H1 (cell line): ENCODE data around the gene NT5DC1. TPM values are rescaled to one million over a fixed set of nuclear protein-coding genes. Genes with fewer than 3 reads are reported as not detected.

Experiments used
- CTCF ChIA-PET: fragments of 300-600 bp; sonication (Branson Sonifier 250); formaldehyde crosslinking; loops from one replicate; lab custom pipeline; 2021; ENCODE audit not compliant: partially characterized antibody; lab: Charles Lee
- POLR2A ChIA-PET: fragments of 300-600 bp; sonication (Branson Sonifier 250); formaldehyde crosslinking; loops from one replicate; lab custom pipeline; 2021; ENCODE audit warnings: inconsistent platforms; ENCODE audit not compliant: partially characterized antibody; lab: Charles Lee
- DNase-seq, 2 experiments: peaks; one replicate each; pipeline versions ENCODE4 v3.0.0 to v3.0.0-alpha.2; 2010 to 2022; ENCODE audit warnings: low spot score in 2 of 2, low read depth in 1 of 2, mixed read lengths in 1 of 2
- FAIRE-seq: peaks from 2 replicates; lab custom pipeline; 2011; peaks lifted over from hg19 to GRCh38; lab: Jason Lieb, UNC
- H2AFZ ChIP-seq: 2 replicates; pipeline ENCODE4 v1.8.1; 2012; ENCODE audit warnings: low read length, inconsistent platforms
- H2AK5ac ChIP-seq: 2 replicates; pipeline ENCODE4 v1.6.1; 2013; ENCODE audit warnings: low read depth, low read length
- H2BK120ac ChIP-seq: replicated peaks from 2 replicates; pipeline ENCODE3; 2013; ENCODE audit warnings: low read depth, low read length, inconsistent platforms
- H2BK12ac ChIP-seq: 2 replicates; pipeline ENCODE4 v1.6.1; 2013; ENCODE audit warnings: low read depth, low read length
- H2BK15ac ChIP-seq: 2 replicates; pipeline ENCODE4 v1.6.1; 2013; ENCODE audit warnings: low read length
- H2BK20ac ChIP-seq: 2 replicates; pipeline ENCODE4 v1.6.1; 2013; ENCODE audit warnings: low read length
- H2BK5ac ChIP-seq: 2 replicates; pipeline ENCODE4 v1.6.1; 2013; ENCODE audit warnings: low read depth, low read length
- H3K14ac ChIP-seq: 2 replicates; pipeline ENCODE4 v1.6.1; 2013; ENCODE audit warnings: inconsistent platforms; ENCODE audit not compliant: insufficient read length
- H3K18ac ChIP-seq: 2 replicates; pipeline ENCODE4 v1.6.1; 2013; ENCODE audit warnings: low read length; ENCODE audit errors: extremely low read depth
- H3K23ac ChIP-seq: 2 replicates; pipeline ENCODE4 v1.6.1; 2013; ENCODE audit warnings: inconsistent platforms; ENCODE audit not compliant: insufficient read length
- H3K23me2 ChIP-seq: 2 replicates; pipeline ENCODE4 v1.6.1; 2013; ENCODE audit warnings: low read depth, low read length
- H3K27ac ChIP-seq: 2 replicates; pipeline ENCODE4 v1.6.1; 2011; ENCODE audit warnings: low read depth, low read length, inconsistent platforms
- H3K27me3 ChIP-seq, 4 experiments: replicated peaks in 1 of 4; 1 replicate in 1 of 4; 2 replicates in 3 of 4; pipeline versions ENCODE4 v1.6.1 to v1.8.1; 2011 to 2013; ENCODE audit warnings: low read length in 3 of 4, mild to moderate bottlenecking in 3 of 4, inconsistent platforms in 2 of 4, mixed read lengths in 2 of 4, moderate library complexity in 1 of 4; ENCODE audit not compliant: control insufficient read depth in 3 of 4, insufficient read depth in 3 of 4; ENCODE audit errors: extremely low read depth in 1 of 4
- H3K36me3 ChIP-seq, 4 experiments: 2 replicates each; pipeline versions ENCODE4 v1.6.1 to v1.8.1; 2011 to 2013; ENCODE audit warnings: mild to moderate bottlenecking in 4 of 4, low read length in 3 of 4, moderate library complexity in 2 of 4, control low read depth in 1 of 4, inconsistent platforms in 1 of 4; ENCODE audit not compliant: insufficient read depth in 4 of 4, control insufficient read depth in 2 of 4
- H3K4ac ChIP-seq: replicated peaks from 2 replicates; pipeline ENCODE3; 2013; ENCODE audit warnings: low read length, low read depth, mixed read lengths, inconsistent platforms; ENCODE audit not compliant: insufficient read length
- H3K4me1 ChIP-seq, 4 experiments: replicated peaks in 1 of 4; 1 replicate in 1 of 4; 2 replicates in 3 of 4; pipeline versions ENCODE4 v1.6.1 to v1.8.1; 2011 to 2013; ENCODE audit warnings: low read length in 3 of 4, inconsistent platforms in 2 of 4, mixed read lengths in 1 of 4; ENCODE audit not compliant: insufficient read depth in 4 of 4, control insufficient read depth in 3 of 4
- H3K4me2 ChIP-seq, 2 experiments: 2 replicates each; pipeline versions ENCODE4 v1.6.1 to v1.8.1; 2011 to 2013; ENCODE audit warnings: low read depth in 2 of 2, low read length in 2 of 2, control low read depth in 1 of 2, inconsistent platforms in 1 of 2, mild to moderate bottlenecking in 1 of 2; ENCODE audit not compliant: insufficient read depth in 1 of 2
- H3K4me3 ChIP-seq, 4 experiments: fragments of 200-600, 300-600 bp in 1 of 4; sonication (generic), shearing (Covaris generic), sonication (Bioruptor Twin) in 1 of 4; 2 replicates each; pipeline versions ENCODE4 v1.5.1 to v1.8.1; 2011 to 2016; ENCODE audit warnings: low read length in 4 of 4, low read depth in 3 of 4, control low read depth in 2 of 4, inconsistent platforms in 2 of 4, mild to moderate bottlenecking in 2 of 4, mixed read lengths in 1 of 4, moderate library complexity in 1 of 4; ENCODE audit not compliant: insufficient read depth in 2 of 4; ENCODE audit errors: extremely low read depth in 1 of 4
- H3K56ac ChIP-seq: replicated peaks from 2 replicates; pipeline ENCODE3; 2013; ENCODE audit warnings: low read depth, mild to moderate bottlenecking, mixed read lengths, low read length, inconsistent platforms; ENCODE audit not compliant: insufficient read length
- H3K79me1 ChIP-seq: 2 replicates; pipeline ENCODE4 v1.6.1; 2013; ENCODE audit warnings: low read depth, low read length, control low read depth
- H3K79me2 ChIP-seq, 2 experiments: 2 replicates each; pipeline versions ENCODE4 v1.6.1 to v1.8.1; 2012 to 2013; ENCODE audit warnings: low read length in 2 of 2, mild to moderate bottlenecking in 2 of 2, inconsistent platforms in 1 of 2; ENCODE audit not compliant: insufficient read depth in 2 of 2, control insufficient read depth in 1 of 2
- H3K9ac ChIP-seq, 4 experiments: replicated peaks in 1 of 4; 1 replicate in 1 of 4; 2 replicates in 3 of 4; pipeline versions ENCODE4 v1.6.1 to v1.8.1; 2011 to 2013; ENCODE audit warnings: low read depth in 3 of 4, low read length in 3 of 4, control low read depth in 2 of 4, mild to moderate bottlenecking in 2 of 4, moderate library complexity in 2 of 4, inconsistent platforms in 1 of 4; ENCODE audit errors: extremely low read depth in 1 of 4
- H3K9me3 ChIP-seq, 2 experiments: 2 replicates each; pipeline versions ENCODE4 v1.6.1 to v1.8.1; 2012 to 2013; ENCODE audit warnings: mild to moderate bottlenecking in 2 of 2, moderate library complexity in 2 of 2, control low read depth in 1 of 2, inconsistent platforms in 1 of 2, low read depth in 1 of 2, low read length in 1 of 2, mixed read lengths in 1 of 2; ENCODE audit not compliant: insufficient read depth in 2 of 2
- H4K20me1 ChIP-seq, 2 experiments: replicated peaks in 1 of 2; 2 replicates each; pipeline versions ENCODE3 to v1.8.1; 2011 to 2013; ENCODE audit warnings: inconsistent platforms in 2 of 2, low read length in 2 of 2, mild to moderate bottlenecking in 1 of 2; ENCODE audit not compliant: insufficient read depth in 2 of 2, control insufficient read depth in 1 of 2
- H4K5ac ChIP-seq: 2 replicates; pipeline ENCODE4 v1.6.1; 2013; ENCODE audit warnings: low read length, low read depth, mixed read lengths, inconsistent platforms; ENCODE audit not compliant: insufficient read length
- H4K8ac ChIP-seq: 2 replicates; pipeline ENCODE4 v1.8.0; 2013; ENCODE audit warnings: mild to moderate bottlenecking, moderate library complexity, low read length, inconsistent platforms; ENCODE audit not compliant: insufficient read depth; ENCODE audit errors: extremely low read depth
- H4K91ac ChIP-seq: replicated peaks from 2 replicates; pipeline ENCODE3; 2013; ENCODE audit warnings: low read length, mixed read lengths, inconsistent platforms; ENCODE audit not compliant: insufficient read length
- CREB1 ChIP-seq: IDR thresholded peaks from 2 replicates; pipeline ENCODE4 v1.6.1; 2012; ENCODE audit warnings: inconsistent platforms
- GABPA ChIP-seq: IDR thresholded peaks from 2 replicates; pipeline ENCODE4 v1.6.1; 2011; ENCODE audit warnings: mild to moderate bottlenecking, low read length, moderate library complexity, borderline replicate concordance; ENCODE audit not compliant: insufficient read depth
- HDAC6 ChIP-seq: IDR thresholded peaks from one replicate; pipeline ENCODE4 v1.7.1; 2012; ENCODE audit warnings: low read depth, mild to moderate bottlenecking, inconsistent platforms, low read length, moderate library complexity
- RFX5 ChIP-seq: IDR thresholded peaks from 2 replicates; pipeline ENCODE4 v1.6.1; 2011; ENCODE audit warnings: low read depth, low read length, improper control_type of control experiment, borderline replicate concordance
- RNF2 ChIP-seq: fragments of 200-900, 300-1000 bp; sonication (generic); IDR thresholded peaks from 2 replicates; pipeline ENCODE4 v1.7.1; 2016; ENCODE audit warnings: borderline replicate concordance, low read depth, mild to moderate bottlenecking, antibody characterized with exemption, low read length; ENCODE audit not compliant: poor library complexity, severe bottlenecking; ENCODE audit errors: missing control alignments
- SIRT6 ChIP-seq: IDR thresholded peaks from one replicate; pipeline ENCODE4 v1.7.1; 2012; ENCODE audit warnings: low read length, inconsistent platforms
- WGBS, 2 experiments: shearing (Covaris generic) in 1 of 2; methylation state at CpG; one replicate each; pipeline versions ENCODE4 v1.1.6 to v1.1.7; 2013 to 2015; ENCODE audit warnings: low lambda C conversion rate in 2 of 2, mixed read lengths in 2 of 2, inconsistent platforms in 1 of 2, low coverage in 1 of 2, missing lambda C conversion rate in 1 of 2; ENCODE audit not compliant: insufficient replicate concordance in 2 of 2, insufficient coverage in 1 of 2, insufficient read length in 1 of 2; ENCODE audit errors: extremely low coverage in 1 of 2, missing lambda C conversion rate in 1 of 2; 5-methylcytosine and 5-hydroxymethylcytosine counted together
- polyA plus RNA-seq, 7 experiments: library from polyadenylated mRNA; depleted of rRNA in 3 of 7; stranded (reverse) in 5 of 7; unstranded in 2 of 7; fragments of >200 nt in 5 of 7; fragments of 200-250 nt in 2 of 7; gene quantifications; 1 replicate in 5 of 7; 2 replicates in 1 of 7; 4 replicates in 1 of 7; pipeline versions ENCODE4 v1.2.1 to v1.2.3, GENCODE V29; 2011 to 2013; ENCODE audit warnings: missing spikeins in 2 of 7, mixed read lengths in 2 of 7
- total RNA-seq: library from RNA; stranded (reverse); fragmentation: NEBNext Ultra II Directional; extraction: Animal tissue kit (Norgen Biotek cat#: 25700); gene quantifications from 2 replicates; pipeline ENCODE4 v1.2.1, GENCODE V29; 2021

The NT5DC1 gene
- total and polyA plus RNA-seq, 2 of the 8 experiments (the other 6 are each of a cell fraction or from before 2014, with no cell fraction given) = 25.3 to 72.7 TPM

DNA sequence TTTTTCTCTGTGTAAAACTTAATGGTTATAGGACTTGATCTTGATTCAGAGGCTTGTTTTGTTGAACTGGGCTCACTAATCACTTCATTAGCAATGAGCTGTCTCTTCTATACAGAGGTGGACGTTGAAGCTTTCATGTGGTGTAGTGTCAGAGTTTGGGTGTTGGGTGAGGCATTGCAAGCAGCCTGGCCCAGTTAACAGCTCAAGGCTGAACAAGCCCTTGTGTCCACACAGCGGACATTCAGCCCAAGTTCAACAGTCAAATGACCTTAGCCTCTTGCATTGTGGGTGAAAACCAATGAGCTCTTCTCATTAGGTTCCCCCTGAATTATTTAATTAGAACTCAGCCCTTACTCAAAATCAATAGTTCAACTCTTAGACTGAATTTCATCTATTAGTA, 12.7 kb downstream of the NT5DC1 start:
- Histone ChIP-seq H3K27me3 (no peaks in the 10 kb centered on the region), H4K5ac (no peak overlapping the region), H3K79me2 (no peaks in the 10 kb centered on the region), H3K23me2 (no peaks in the 10 kb centered on the region)
- TF ChIP-seq CREB1 (no peak), SIRT6 (no peak), RFX5 (no peak), HDAC6 (no peak), RNF2 (no peak), GABPA (no peak)
- TF ChIP-seq, all 59 proteins: peak for 0
- H4K8ac ChIP-seq = no peak overlapping the region
- H3K4me3 ChIP-seq = no peak overlapping the region
- H2BK5ac ChIP-seq = no peak overlapping the region
- no peak overlapping the region for H3K9ac ChIP-seq
- H2BK120ac ChIP-seq = no peak overlapping the region
- H2BK12ac ChIP-seq = no peak overlapping the region
- ChIA-PET CTCF (interaction anchor here (0.7 to 3.9 kb wide), 15 partner anchors 9 to 802 kb away, joined by 3 to 32 read pairs (median 4); partner anchors contain the start of genes COL10A1, FRK and NT5DC1), POLR2A (interaction anchor here (1.5 kb wide), 1 partner anchor 9 kb away, joined by 5 read pairs; no protein-coding TSS in a partner anchor)
- no peak overlapping the region for H3K27ac ChIP-seq
- no peak overlapping the region for H4K91ac ChIP-seq
- no peak overlapping the region for H2AFZ ChIP-seq
- FAIRE-seq (no peak), DNase-seq (no peak)
- H3K23ac ChIP-seq = no peak overlapping the region
- H3K14ac ChIP-seq = no peak overlapping the region
- no peaks in the 10 kb centered on the region for H3K79me1 ChIP-seq
- H3K9me3 ChIP-seq = no peaks in the 10 kb centered on the region
- no peaks in the 10 kb centered on the region for H4K20me1 ChIP-seq
- H3K18ac ChIP-seq = no peak overlapping the region
- no peak overlapping the region for H3K4ac ChIP-seq
- H2AK5ac ChIP-seq = no peak overlapping the region
- WGBS, 2 experiments = 91% methylated on average over 2 of the region's 2 CpGs; no CpG with 5 or more reads in 1 of the 2 experiments
- H3K4me1 ChIP-seq = peaks cover 0 to 6% (median 0%) of the 10 kb centered on the region in 4 experiments; a peak in 3 of 7 replicates
- peaks cover 7 to 90% (median 41%) of the 10 kb centered on the region in 4 experiments for H3K36me3 ChIP-seq
- no peak overlapping the region for H3K56ac ChIP-seq
- H2BK20ac ChIP-seq = no peak overlapping the region
- no peak overlapping the region for H3K4me2 ChIP-seq
- H2BK15ac ChIP-seq = no peak overlapping the region
